ENCODE measurements around the gene ZNF526. TPM values are rescaled to one million over a fixed set of nuclear protein-coding genes. Genes with fewer than 3 reads are reported as not detected.
A peak's percentile ranks its signal among the peaks of the same experiment; 100 is the strongest.

ZNF526 gene
- total RNA-seq, 2 experiments from 2014 or later: 5.0 to 6.2 TPM

- Histone ChIP-seq H3K27me3 (ENCODE audit: control insufficient read depth in 1 of 2, insufficient read depth in 2 of 2, low read length in 2 of 2) (no peaks in the 10 kb centered on the region), H3K9me3 (ENCODE audit: control insufficient read depth in 1 of 2, insufficient read depth in 1 of 2, low read length in 2 of 2) (peaks cover 0 to 4% of the 10 kb centered on the region in 2 experiments), H3K27ac (ENCODE audit: low read depth in 1 of 2, low read length in 2 of 2) (peak within 1 kb of the TSS; percentile 89 to 97), H3K4me1 (ENCODE audit: insufficient read depth, low read length) (peaks cover 80% of the 10 kb centered on the region), H3K36me3 (ENCODE audit: insufficient read depth, low read length) (peaks cover 30% of the 10 kb centered on the region), H3K4me3 (ENCODE audit: low read length) (peak within 1 kb of the TSS; percentile 67)
- TF ChIP-seq CTCF (IDR thresholded peaks at IDR 0.05): no peak
- peak; percentile 99 to 100 (median 100) for DNase-seq
- H3K4me3 Mint-ChIP-seq: peak within 1 kb of the TSS; percentile 99
- ATAC-seq (ENCODE audit: poor library complexity): peak; percentile 74
- ChIA-PET POLR2A (interaction anchor here (0.9 to 6.5 kb wide), 7 partner anchors 10 to 98 kb away, joined by 3 to 70 read pairs (median 8); partner anchors contain the start of genes GSK3A and PRR19), CTCF (interaction anchor here (1.0 to 1.5 kb wide), 2 partner anchors 25 to 27 kb away, joined by 3 read pairs; partner anchors contain the start of gene GSK3A)
- H3K9me3 Mint-ChIP-seq: no peaks in the 10 kb centered on the region
- H3K27ac Mint-ChIP-seq: peak within 1 kb of the TSS; percentile 93
- H3K36me3 Mint-ChIP-seq (ENCODE audit: low read depth): peaks cover 55% of the 10 kb centered on the region
- H3K27me3 Mint-ChIP-seq: no peaks in the 10 kb centered on the region
- intact Hi-C loops (cut with DNase I, micrococcal nuclease): loop anchor here (1.0 to 5.0 kb wide), 4 partner anchors 18 to 65 kb away; no protein-coding TSS in a partner anchor
- H3K4me1 Mint-ChIP-seq (ENCODE audit: low read depth): peaks cover 78% of the 10 kb centered on the region
These were observed 2.3 kb upstream of the ZNF526 start, which contains the start of gene DEDD2 for GRCh38 chr19:42217520-42218437. TSS of gene DEDD2 (minus strand) at chr19:42217677. CDS start at chr19:42217007, 670 bp downstream.

GRCh38 chr19:42220751-42221097, 612 bp downstream of the ZNF526 start:
- no peak for TF ChIP-seq CTCF (IDR thresholded peaks at IDR 0.05)
- H3K27me3 Mint-ChIP-seq: no peaks in the 10 kb centered on the region
- no peaks in the 10 kb centered on the region for H3K9me3 Mint-ChIP-seq
- CTCF ChIA-PET: interaction anchor here (0.6 to 1.9 kb wide), 4 partner anchors 21 to 30 kb away, joined by 3 to 5 read pairs (median 4); partner anchors contain the start of gene GSK3A
- peaks cover 42% of the 10 kb centered on the region for H3K36me3 Mint-ChIP-seq (ENCODE audit: low read depth)
- H3K4me3 Mint-ChIP-seq: peak overlapping the region; percentile 96
- peak overlapping the region; percentile 93 for H3K27ac Mint-ChIP-seq
- no peak for ATAC-seq (ENCODE audit: poor library complexity)
- H3K4me1 ChIP-seq (ENCODE audit: insufficient read depth, low read length): peaks cover 58% of the 10 kb centered on the region
- peaks cover 0 to 4% of the 10 kb centered on the region in 2 experiments for H3K9me3 ChIP-seq (ENCODE audit: control insufficient read depth in 1 of 2, insufficient read depth in 1 of 2, low read length in 2 of 2)
- H3K36me3 ChIP-seq (ENCODE audit: insufficient read depth, low read length): peaks cover 21% of the 10 kb centered on the region
- POLR2A ChIA-PET: interaction anchor here (1.0 to 3.0 kb wide), 8 partner anchors 9 to 229 kb away, joined by 3 to 28 read pairs (median 6); partner anchors contain the start of gene GSK3A
- DNase-seq: no peak
- H3K27ac ChIP-seq (ENCODE audit: low read depth in 1 of 2, low read length in 2 of 2): peak overlapping the region; percentile 67 to 70
- H3K4me3 ChIP-seq (ENCODE audit: low read length): peak overlapping the region; percentile 98
- intact Hi-C loops (cut with DNase I, micrococcal nuclease): loop anchor here (1.0 kb wide), 1 partner anchor 22 kb away; the partner anchor contains the start of gene GSK3A (in 2 of the 2)
- no peaks in the 10 kb centered on the region for H3K27me3 ChIP-seq (ENCODE audit: control insufficient read depth in 1 of 2, insufficient read depth in 2 of 2, low read length in 2 of 2)
- H3K4me1 Mint-ChIP-seq (ENCODE audit: low read depth): peaks cover 51% of the 10 kb centered on the region

- ChIA-PET POLR2A (interaction anchor here (1.1 kb wide), 1 partner anchor 18 kb away, joined by 3 read pairs; the partner anchor contains the start of gene GSK3A), CTCF (no interaction called here)
- ATAC-seq (ENCODE audit: poor library complexity) (no peak), DNase-seq (no peak)
- Histone ChIP-seq H3K9me3 (ENCODE audit: control insufficient read depth in 1 of 2, insufficient read depth in 1 of 2, low read length in 2 of 2) (peaks cover 0 to 3% of the 10 kb centered on the region in 2 experiments), H3K27me3 (ENCODE audit: control insufficient read depth in 1 of 2, insufficient read depth in 2 of 2, low read length in 2 of 2) (no peaks in the 10 kb centered on the region), H3K4me1 (ENCODE audit: insufficient read depth, low read length) (peaks cover 42% of the 10 kb centered on the region), H3K36me3 (ENCODE audit: insufficient read depth, low read length) (peaks cover 51% of the 10 kb centered on the region), H3K27ac (ENCODE audit: low read depth in 1 of 2, low read length in 2 of 2) (no peak overlapping the region), H3K4me3 (ENCODE audit: low read length) (no peak overlapping the region)
- Mint-ChIP-seq H3K27ac (no peak overlapping the region), H3K4me1 (ENCODE audit: low read depth) (peaks cover 33% of the 10 kb centered on the region), H3K36me3 (ENCODE audit: low read depth) (peaks cover 68% of the 10 kb centered on the region), H3K27me3 (no peaks in the 10 kb centered on the region), H3K9me3 (no peaks in the 10 kb centered on the region), H3K4me3 (no peak overlapping the region)
- TF ChIP-seq CTCF (IDR thresholded peaks at IDR 0.05): no peak
- intact Hi-C loops (cut with DNase I, micrococcal nuclease): no loop called here
These were observed 5.0 kb downstream of the ZNF526 start for GRCh38 chr19:42224940-42225717.

Data from CD4-positive, alpha-beta T cell (primary cell).